BE2C (cell line): ENCODE results near the gene CCDC158.

Experiments
- DNase-seq: peaks from one replicate; pipeline ENCODE4 v3.0.0-alpha.2; 2020
- H3K27me3 ChIP-seq: fragments of 250-450 bp; sonication (Bioruptor Pico); 2 replicates; pipeline ENCODE4 v1.5.1; 2020; ENCODE audit warnings: mild to moderate bottlenecking
- H3K36me3 ChIP-seq: fragments of 250-450 bp; sonication (Bioruptor Pico); 2 replicates; pipeline ENCODE4 v1.5.1; 2020; ENCODE audit warnings: mild to moderate bottlenecking
- H3K4me1 ChIP-seq: fragments of 250-450 bp; sonication (Bioruptor Pico); 2 replicates; pipeline ENCODE4 v1.5.1; 2020
- H3K4me3 ChIP-seq: 2 replicates; pipeline ENCODE4 v1.5.1; 2011; ENCODE audit warnings: low read depth, low read length
- H3K9me3 ChIP-seq: fragments of 250-450 bp; sonication (Bioruptor Pico); 2 replicates; pipeline ENCODE4 v1.5.1; 2020
- TF ChIP-seq, protein P1 (sequence below): IDR thresholded peaks from 2 replicates; pipeline ENCODE4 v1.5.1; 2012; ENCODE audit warnings: mild to moderate bottlenecking, low read depth, low read length

CCDC158 gene

DNA sequence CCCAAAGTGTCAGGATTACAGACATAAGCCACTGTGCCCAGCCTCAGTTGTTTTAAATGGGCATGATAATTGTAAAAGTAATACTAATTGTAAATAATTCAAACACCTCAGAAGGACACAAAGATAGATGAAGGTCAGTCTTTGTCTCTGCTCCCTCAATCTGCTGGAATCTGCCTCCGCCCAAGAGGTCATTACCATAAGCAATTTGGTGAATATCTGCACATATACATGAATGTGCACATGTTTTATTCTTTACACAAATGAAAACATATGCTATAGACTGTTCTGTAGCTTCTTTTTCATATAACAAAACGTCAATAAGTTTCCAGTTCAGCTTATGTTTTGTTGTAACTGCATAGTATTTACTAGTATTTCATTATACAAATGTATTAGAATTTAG, 107.4 kb downstream of the CCDC158 start:
- Histone ChIP-seq H3K36me3 (no peaks in the 10 kb centered on the region), H3K4me1 (peaks cover 15% of the 10 kb centered on the region), H3K27me3 (no peaks in the 10 kb centered on the region; the same call in 1 of the 2 replicates), H3K4me3 (no peak overlapping the region), H3K9me3 (no peaks in the 10 kb centered on the region)
- TF ChIP-seq, protein P1, sequence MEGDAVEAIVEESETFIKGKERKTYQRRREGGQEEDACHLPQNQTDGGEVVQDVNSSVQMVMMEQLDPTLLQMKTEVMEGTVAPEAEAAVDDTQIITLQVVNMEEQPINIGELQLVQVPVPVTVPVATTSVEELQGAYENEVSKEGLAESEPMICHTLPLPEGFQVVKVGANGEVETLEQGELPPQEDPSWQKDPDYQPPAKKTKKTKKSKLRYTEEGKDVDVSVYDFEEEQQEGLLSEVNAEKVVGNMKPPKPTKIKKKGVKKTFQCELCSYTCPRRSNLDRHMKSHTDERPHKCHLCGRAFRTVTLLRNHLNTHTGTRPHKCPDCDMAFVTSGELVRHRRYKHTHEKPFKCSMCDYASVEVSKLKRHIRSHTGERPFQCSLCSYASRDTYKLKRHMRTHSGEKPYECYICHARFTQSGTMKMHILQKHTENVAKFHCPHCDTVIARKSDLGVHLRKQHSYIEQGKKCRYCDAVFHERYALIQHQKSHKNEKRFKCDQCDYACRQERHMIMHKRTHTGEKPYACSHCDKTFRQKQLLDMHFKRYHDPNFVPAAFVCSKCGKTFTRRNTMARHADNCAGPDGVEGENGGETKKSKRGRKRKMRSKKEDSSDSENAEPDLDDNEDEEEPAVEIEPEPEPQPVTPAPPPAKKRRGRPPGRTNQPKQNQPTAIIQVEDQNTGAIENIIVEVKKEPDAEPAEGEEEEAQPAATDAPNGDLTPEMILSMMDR: no peak
- no peak for DNase-seq

DNA sequence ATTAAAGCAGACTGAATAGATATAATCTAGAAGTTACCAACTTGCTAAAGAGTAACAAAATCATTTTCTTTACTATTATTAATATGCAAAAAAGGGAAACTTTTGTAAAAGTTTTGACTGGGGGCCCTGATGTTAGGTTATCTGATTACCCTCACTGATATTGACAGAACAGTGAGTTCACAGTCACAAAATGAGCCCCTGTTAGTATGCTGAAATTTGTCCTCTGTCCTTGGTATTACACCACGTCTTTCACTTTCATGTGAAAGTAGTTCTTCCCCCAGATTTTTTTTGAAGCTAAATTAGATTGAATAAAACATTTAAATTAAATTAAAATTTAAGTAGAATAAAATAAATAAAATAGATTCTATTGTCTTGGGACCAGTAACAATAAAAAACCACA, 108.5 kb downstream of the CCDC158 start:
- Histone ChIP-seq H3K4me1 (peaks cover 19% of the 10 kb centered on the region), H3K9me3 (no peaks in the 10 kb centered on the region), H3K27me3 (no peaks in the 10 kb centered on the region), H3K36me3 (no peaks in the 10 kb centered on the region), H3K4me3 (no peak overlapping the region)
- DNase-seq: no peak
- TF ChIP-seq, protein P1: no peak

DNA sequence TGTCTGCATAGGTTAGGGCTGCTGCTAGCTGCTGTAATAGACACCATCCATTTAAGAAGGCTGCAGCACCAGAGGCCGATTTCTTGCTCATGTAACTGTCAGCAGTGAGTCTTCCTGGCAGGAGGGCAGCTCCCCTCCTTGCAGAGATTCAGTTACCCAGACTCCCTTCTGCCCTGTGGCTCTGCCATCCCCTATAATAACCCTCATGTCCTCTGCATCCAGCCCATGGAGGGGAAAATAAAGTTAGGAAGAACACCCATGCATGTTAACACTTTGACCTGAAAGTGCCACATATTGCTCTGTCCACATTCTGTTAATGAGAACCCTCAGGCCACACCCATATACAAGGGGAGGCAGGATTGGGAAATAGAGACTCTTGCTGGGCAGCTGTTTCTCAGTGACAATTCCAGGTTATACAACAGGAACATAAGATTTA, 109.0 kb downstream of the CCDC158 start:
- DNase-seq: no peak
- Histone ChIP-seq H3K9me3 (no peaks in the 10 kb centered on the region), H3K4me3 (no peak overlapping the region), H3K4me1 (peaks cover 19% of the 10 kb centered on the region), H3K27me3 (no peaks in the 10 kb centered on the region), H3K36me3 (no peaks in the 10 kb centered on the region)
- TF ChIP-seq, protein P1: no peak

DNA sequence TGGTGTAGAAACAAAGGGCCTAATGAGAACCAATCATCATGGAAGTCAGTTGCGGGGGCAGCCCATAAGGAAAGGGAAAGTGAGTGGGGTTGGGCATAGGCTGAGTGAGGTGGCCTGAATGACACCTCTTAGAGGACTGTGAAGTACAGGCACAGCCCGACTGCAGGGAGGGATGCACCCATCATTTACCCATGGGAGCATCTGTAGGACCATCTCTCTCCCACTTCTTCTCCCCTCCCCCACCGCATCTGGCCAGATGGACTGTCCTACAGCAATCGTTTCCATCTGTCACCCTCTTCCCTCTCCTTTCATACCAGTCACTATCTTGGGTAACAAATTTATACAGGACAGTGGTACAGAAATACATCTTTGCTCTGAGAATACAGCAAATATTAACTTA, 110.3 kb downstream of the CCDC158 start:
- DNase-seq: peak; percentile 26
- Histone ChIP-seq H3K4me1 (peaks cover 19% of the 10 kb centered on the region), H3K4me3 (no peak overlapping the region), H3K36me3 (no peaks in the 10 kb centered on the region), H3K9me3 (no peaks in the 10 kb centered on the region), H3K27me3 (no peaks in the 10 kb centered on the region)
- TF ChIP-seq, protein P1: no peak

DNA sequence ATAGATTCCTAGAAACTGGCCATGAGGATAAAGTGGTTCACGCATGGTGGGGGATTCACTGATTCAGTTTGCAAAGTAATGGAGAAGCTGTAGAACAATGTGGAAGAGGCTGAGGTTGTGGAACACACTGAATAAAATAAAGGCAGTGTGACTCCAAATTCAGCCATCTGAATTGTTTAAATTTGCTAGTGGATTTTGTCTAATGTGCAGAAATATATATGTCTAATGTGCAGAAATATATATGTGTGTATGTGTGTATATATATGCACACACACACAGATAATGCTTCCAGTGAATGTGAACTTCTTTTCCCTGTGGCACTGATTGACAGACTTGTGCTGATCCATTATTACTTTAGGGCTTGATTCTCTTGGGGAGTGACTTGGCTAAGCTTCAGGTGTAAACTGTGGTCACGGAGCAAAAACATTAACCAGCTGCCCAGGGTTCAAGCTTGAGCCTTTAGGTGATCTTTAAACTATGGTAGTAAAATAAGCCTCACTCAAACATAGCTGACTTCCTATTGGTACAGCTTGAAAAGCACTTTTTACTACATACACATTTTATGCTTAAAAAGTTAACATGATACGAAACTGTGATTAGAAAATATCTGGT, 110.9 kb downstream of the CCDC158 start:
- no peaks in the 10 kb centered on the region for H3K9me3 ChIP-seq
- H3K4me3 ChIP-seq: no peak overlapping the region
- no peak for DNase-seq
- H3K27me3 ChIP-seq: no peaks in the 10 kb centered on the region; the same call in 1 of the 2 replicates
- TF ChIP-seq, protein P1: no peak
- H3K36me3 ChIP-seq: no peaks in the 10 kb centered on the region
- H3K4me1 ChIP-seq: peaks cover 19% of the 10 kb centered on the region

DNA sequence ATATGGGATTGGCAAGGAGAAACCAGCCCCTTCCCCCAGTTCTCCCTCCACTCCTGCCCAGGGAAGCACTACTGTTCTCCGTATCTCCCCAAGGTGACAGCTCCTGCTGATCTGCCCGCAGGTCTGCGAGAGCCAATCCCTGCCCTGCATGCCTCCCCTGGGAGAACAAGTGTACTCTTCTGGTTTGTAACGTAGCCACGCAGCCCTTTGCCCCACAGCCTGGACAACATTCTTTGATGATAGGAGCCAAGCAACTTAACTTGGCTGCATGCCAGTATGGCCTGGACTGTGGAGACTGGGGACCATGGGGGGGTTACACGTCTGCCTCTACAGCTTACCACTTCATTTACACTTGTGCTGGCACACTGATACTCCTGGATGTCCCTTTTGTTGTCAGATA, 112.4 kb downstream of the CCDC158 start:
- TF ChIP-seq, protein P1: no peak
- DNase-seq: peak; percentile 65
- Histone ChIP-seq H3K4me1 (peaks cover 19% of the 10 kb centered on the region), H3K4me3 (no peak overlapping the region), H3K36me3 (no peaks in the 10 kb centered on the region), H3K9me3 (no peaks in the 10 kb centered on the region), H3K27me3 (no peaks in the 10 kb centered on the region; the same call in 1 of the 2 replicates)
